H1 (cell line): ENCODE measurements around the gene ARID3B.
"Not testable (repeated sequence)": the region's sequence is repeated elsewhere in the genome, so short reads cannot be mapped to it uniquely, and the experiment has no call there.

ENCODE experiments used
- CTCF ChIP-seq, 3 experiments: IDR thresholded peaks; 1 replicate in 2 of 3; 2 replicates in 1 of 3; pipeline versions ENCODE4 v1.5.1 to v1.6.1; 2011; ENCODE audit warnings: low read length in 3 of 3, mild to moderate bottlenecking in 3 of 3, inconsistent platforms in 2 of 3, low read depth in 1 of 3, moderate library complexity in 1 of 3; ENCODE audit not compliant: insufficient read depth in 1 of 3; ENCODE audit errors: control extremely low read depth in 1 of 3
- EGR1 ChIP-seq: IDR thresholded peaks from 2 replicates; pipeline ENCODE4 v1.6.1; 2011; ENCODE audit warnings: low read depth, low read length, borderline replicate concordance
- GABPA ChIP-seq: IDR thresholded peaks from 2 replicates; pipeline ENCODE4 v1.6.1; 2011; ENCODE audit warnings: mild to moderate bottlenecking, low read length, moderate library complexity, borderline replicate concordance; ENCODE audit not compliant: insufficient read depth
- PHF8 ChIP-seq: fragments of 200-600 bp; sonication (generic); conservative IDR thresholded peaks from 2 replicates; pipeline ENCODE4 v1.7.1; 2012; ENCODE audit warnings: low read depth, mild to moderate bottlenecking, inconsistent platforms, low read length, moderate library complexity
- POLR2A ChIP-seq, 2 experiments: IDR thresholded peaks; 1 replicate in 1 of 2; 2 replicates in 1 of 2; pipeline ENCODE4 v1.6.1; 2011; ENCODE audit warnings: low read depth in 2 of 2, low read length in 2 of 2, mild to moderate bottlenecking in 2 of 2; ENCODE audit errors: control extremely low read depth in 1 of 2
- POLR2AphosphoS5 ChIP-seq: IDR thresholded peaks from 2 replicates; pipeline ENCODE4 v1.6.1; 2011; ENCODE audit warnings: low read depth, low read length
- RAD21 ChIP-seq, 2 experiments: IDR thresholded peaks in 1 of 2; conservative IDR thresholded peaks in 1 of 2; 2 replicates each; pipeline ENCODE4 v1.6.1; 2011; ENCODE audit warnings: low read depth in 2 of 2, low read length in 2 of 2, improper control_type of control experiment in 1 of 2, inconsistent platforms in 1 of 2, mild to moderate bottlenecking in 1 of 2, moderate library complexity in 1 of 2
- RNF2 ChIP-seq: fragments of 200-900, 300-1000 bp; sonication (generic); IDR thresholded peaks from 2 replicates; pipeline ENCODE4 v1.7.1; 2016; ENCODE audit warnings: borderline replicate concordance, low read depth, mild to moderate bottlenecking, antibody characterized with exemption, low read length; ENCODE audit not compliant: poor library complexity, severe bottlenecking; ENCODE audit errors: missing control alignments
- TAF1 ChIP-seq: IDR thresholded peaks from 2 replicates; pipeline ENCODE4 v1.6.1; 2011; ENCODE audit warnings: mild to moderate bottlenecking, low read depth, low read length
- ZNF274 ChIP-seq: IDR thresholded peaks from 2 replicates; pipeline ENCODE4 v1.7.0; 2012; ENCODE audit warnings: low read length, borderline replicate concordance; ENCODE audit errors: extremely low read depth

DNA sequence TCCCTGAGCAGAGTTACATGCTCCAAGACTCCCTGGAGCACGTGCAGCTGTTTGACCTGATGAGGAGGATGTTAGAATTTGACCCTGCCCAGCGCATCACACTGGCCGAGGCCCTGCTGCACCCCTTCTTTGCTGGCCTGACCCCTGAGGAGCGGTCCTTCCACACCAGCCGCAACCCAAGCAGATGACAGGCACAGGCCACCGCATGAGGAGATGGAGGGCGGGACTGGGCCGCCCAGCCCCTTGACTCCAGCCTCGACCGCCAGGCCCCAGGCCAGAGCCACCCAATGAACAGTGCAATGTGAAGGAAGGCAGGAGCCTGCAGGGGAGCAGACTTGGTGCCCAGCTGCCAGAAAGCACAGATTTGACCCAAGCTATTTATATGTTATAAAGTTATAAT is 88.7 kb downstream of the ARID3B start:
- TF ChIP-seq POLR2AphosphoS5; CTCF (IDR thresholded peaks at IDR 0.05; ENCODE audit: control extremely low read depth in 1 of 3, insufficient read depth in 1 of 3, low read depth in 1 of 3, low read length in 3 of 3); ZNF274; POLR2A (IDR thresholded peaks at IDR 0.05; ENCODE audit: control extremely low read depth in 1 of 2, low read depth in 2 of 2, low read length in 2 of 2); EGR1; GABPA; RNF2; TAF1; PHF8; RAD21 (IDR thresholded peaks at IDR 0.05 in 1 of 2, conservative IDR thresholded peaks at IDR 0.05 in 1 of 2; ENCODE audit: low read depth in 2 of 2, low read length in 2 of 2): not testable (repeated sequence)
